ENCODE measurements around the gene MAMDC2. TPM values are rescaled to one million over a fixed set of nuclear protein-coding genes. Genes with fewer than 3 reads are reported as not detected.

MAMDC2 gene
- total RNA-seq, 1 donor from 2014 or later: not detected

- Mint-ChIP-seq H3K27me3 (peaks cover 6% of the 10 kb centered on the region), H3K27ac (no peak overlapping the region)
Observed at GRCh38 chr9:70092190-70092589, 48.5 kb downstream of the MAMDC2 start.

GRCh38 chr9:70093095-70093494 lies 49.4 kb downstream of the MAMDC2 start:
- H3K27ac Mint-ChIP-seq: no peak overlapping the region
- H3K4me3 Mint-ChIP-seq: no peak overlapping the region
- H3K36me3 Mint-ChIP-seq (ENCODE audit: low read depth): no peaks in the 10 kb centered on the region
- no peaks in the 10 kb centered on the region for H3K4me1 Mint-ChIP-seq
- no peak for DNase-seq
- peaks cover 3% of the 10 kb centered on the region for H3K27me3 Mint-ChIP-seq
- intact Hi-C loops (cut with micrococcal nuclease): no loop called here
- no peaks in the 10 kb centered on the region for H3K9me3 Mint-ChIP-seq

More at GRCh38 chr9:70092190-70092589, 48.5 kb downstream of the MAMDC2 start:
- intact Hi-C loops (cut with micrococcal nuclease): no loop called here
- Mint-ChIP-seq H3K4me3 (no peak overlapping the region), H3K9me3 (no peaks in the 10 kb centered on the region), H3K36me3 (ENCODE audit: low read depth) (no peaks in the 10 kb centered on the region), H3K4me1 (no peaks in the 10 kb centered on the region)
- DNase-seq: no peak

DNA sequence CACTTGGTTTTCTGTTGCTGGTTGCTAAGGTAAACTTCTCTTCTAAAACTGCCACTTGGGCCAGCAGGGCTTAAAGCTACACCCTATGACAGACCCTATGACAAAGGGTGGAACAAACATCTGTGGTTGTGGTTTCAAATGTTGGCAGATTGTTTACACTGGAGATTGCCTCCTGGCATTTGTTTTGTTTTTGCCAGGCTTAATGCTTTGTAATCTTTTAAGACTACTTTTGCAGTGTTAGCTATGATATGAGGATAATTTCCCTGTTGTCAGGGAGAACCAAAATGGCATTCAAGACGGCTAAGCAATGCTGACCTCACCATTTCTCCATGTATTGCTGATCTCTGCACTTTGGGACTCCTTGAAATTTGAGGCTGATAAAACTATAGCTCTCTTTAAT lies 50.3 kb downstream of the MAMDC2 start:
- Mint-ChIP-seq H3K27ac (no peak overlapping the region), H3K4me3 (no peak overlapping the region), H3K9me3 (no peaks in the 10 kb centered on the region), H3K27me3 (peaks cover 3% of the 10 kb centered on the region), H3K36me3 (ENCODE audit: low read depth) (no peaks in the 10 kb centered on the region), H3K4me1 (no peaks in the 10 kb centered on the region)
- DNase-seq: no peak
- intact Hi-C loops (cut with micrococcal nuclease): no loop called here

DNA sequence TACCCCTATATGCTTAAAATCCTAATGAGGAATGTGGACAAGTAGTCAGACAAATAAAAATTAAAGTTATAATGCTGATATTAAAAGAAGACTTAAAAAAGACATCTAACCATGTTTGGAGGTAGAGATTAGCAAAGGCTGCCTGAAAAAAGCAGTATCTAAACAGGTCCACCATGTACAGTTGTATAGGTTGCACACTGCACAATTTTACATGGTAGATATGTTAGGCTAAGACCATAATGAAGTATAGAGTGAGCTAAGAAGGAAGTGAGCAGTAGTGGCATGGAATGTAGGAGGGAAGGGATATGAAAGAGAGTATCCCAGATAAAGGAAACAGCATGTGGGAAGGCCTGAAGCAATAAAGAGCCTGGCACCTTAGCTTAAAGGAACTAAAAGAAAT lies 51.1 kb downstream of the MAMDC2 start:
- H3K36me3 Mint-ChIP-seq (ENCODE audit: low read depth): no peaks in the 10 kb centered on the region
- no peaks in the 10 kb centered on the region for H3K9me3 Mint-ChIP-seq
- H3K27ac Mint-ChIP-seq: no peak overlapping the region
- H3K4me1 Mint-ChIP-seq: no peaks in the 10 kb centered on the region
- no peak for DNase-seq
- H3K27me3 Mint-ChIP-seq: peaks cover 3% of the 10 kb centered on the region
- intact Hi-C loops (cut with micrococcal nuclease): no loop called here
- no peak overlapping the region for H3K4me3 Mint-ChIP-seq

DNA sequence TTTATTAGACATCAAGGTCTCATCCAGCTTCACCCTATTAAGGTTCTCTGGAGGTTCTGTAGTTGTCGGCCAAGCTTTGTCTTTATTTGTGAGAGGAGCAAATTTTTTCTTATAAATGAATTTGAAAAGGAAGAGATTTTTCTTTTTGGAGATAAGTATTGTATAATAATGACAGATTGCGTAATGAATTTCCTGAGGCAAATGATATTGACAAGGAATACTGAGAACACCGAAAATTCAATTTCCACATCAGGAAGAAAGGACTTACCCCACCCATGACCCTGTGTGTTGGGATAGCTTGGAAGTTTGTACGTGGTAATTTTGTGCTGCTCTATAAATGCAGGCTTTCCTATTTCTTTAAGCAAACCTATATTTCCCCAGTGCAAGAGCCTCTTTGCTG lies 53.5 kb downstream of the MAMDC2 start:
- DNase-seq: no peak
- intact Hi-C loops (cut with micrococcal nuclease): no loop called here
- no peaks in the 10 kb centered on the region for H3K36me3 Mint-ChIP-seq (ENCODE audit: low read depth)
- peaks cover 3% of the 10 kb centered on the region for H3K27me3 Mint-ChIP-seq
- H3K9me3 Mint-ChIP-seq: no peaks in the 10 kb centered on the region
- no peak overlapping the region for H3K27ac Mint-ChIP-seq
- H3K4me3 Mint-ChIP-seq: no peak overlapping the region
- no peaks in the 10 kb centered on the region for H3K4me1 Mint-ChIP-seq

GRCh38 chr9:70100362-70100761 lies 56.7 kb downstream of the MAMDC2 start:
- H3K9me3 Mint-ChIP-seq: no peaks in the 10 kb centered on the region
- intact Hi-C loops (cut with micrococcal nuclease): no loop called here
- peaks cover 3% of the 10 kb centered on the region for H3K27me3 Mint-ChIP-seq
- H3K27ac Mint-ChIP-seq: no peak overlapping the region
- no peaks in the 10 kb centered on the region for H3K4me1 Mint-ChIP-seq
- DNase-seq: no peak
- H3K4me3 Mint-ChIP-seq: no peak overlapping the region
- no peaks in the 10 kb centered on the region for H3K36me3 Mint-ChIP-seq (ENCODE audit: low read depth)

DNA sequence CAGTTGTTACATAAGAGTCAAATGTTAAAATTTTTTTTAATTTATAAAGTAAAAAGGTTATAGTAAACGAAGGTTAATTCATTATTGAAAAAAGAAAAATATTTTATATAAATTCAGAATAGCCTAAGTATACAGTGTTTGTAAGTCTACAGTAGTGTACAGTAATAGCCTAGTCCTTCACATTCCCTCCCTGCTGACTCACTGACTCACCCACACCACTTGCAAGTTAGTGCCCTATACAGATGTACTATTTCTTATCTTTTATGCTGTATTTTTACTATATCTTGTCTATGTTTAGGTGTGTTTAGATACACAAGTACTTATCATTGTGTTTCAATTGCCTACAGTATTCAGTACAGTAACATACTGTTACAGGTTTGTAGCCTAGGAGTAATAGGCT lies 57.6 kb downstream of the MAMDC2 start:
- Mint-ChIP-seq H3K27ac (no peak overlapping the region), H3K27me3 (peaks cover 3% of the 10 kb centered on the region), H3K9me3 (no peaks in the 10 kb centered on the region), H3K4me1 (no peaks in the 10 kb centered on the region), H3K36me3 (ENCODE audit: low read depth) (no peaks in the 10 kb centered on the region), H3K4me3 (no peak overlapping the region)
- intact Hi-C loops (cut with micrococcal nuclease): no loop called here
- DNase-seq: no peak

DNA sequence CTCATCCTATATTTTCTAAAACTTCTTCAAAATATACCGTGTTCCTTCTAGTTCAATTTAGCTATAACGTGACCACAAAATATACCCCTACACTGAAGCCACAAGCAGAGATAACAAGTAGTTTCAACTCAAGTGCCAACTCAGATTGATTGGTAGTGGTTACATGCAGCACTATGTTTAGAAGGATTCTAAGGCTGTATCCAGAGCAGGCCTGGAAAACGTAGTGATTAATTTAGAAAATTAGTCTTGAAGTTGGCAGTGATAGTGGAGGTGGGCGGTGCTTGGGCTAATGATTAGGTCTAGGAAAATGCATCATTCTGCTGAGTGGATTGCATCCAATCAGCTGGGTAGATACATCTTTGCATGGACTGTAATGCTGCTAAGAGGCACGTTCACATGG lies 61.5 kb downstream of the MAMDC2 start:
- DNase-seq: no peak
- H3K27me3 Mint-ChIP-seq: peaks cover 4% of the 10 kb centered on the region
- no peak overlapping the region for H3K27ac Mint-ChIP-seq
- no peak overlapping the region for H3K4me3 Mint-ChIP-seq
- no peaks in the 10 kb centered on the region for H3K36me3 Mint-ChIP-seq (ENCODE audit: low read depth)
- H3K9me3 Mint-ChIP-seq: no peaks in the 10 kb centered on the region
- intact Hi-C loops (cut with micrococcal nuclease): no loop called here
- H3K4me1 Mint-ChIP-seq: no peaks in the 10 kb centered on the region

DNA sequence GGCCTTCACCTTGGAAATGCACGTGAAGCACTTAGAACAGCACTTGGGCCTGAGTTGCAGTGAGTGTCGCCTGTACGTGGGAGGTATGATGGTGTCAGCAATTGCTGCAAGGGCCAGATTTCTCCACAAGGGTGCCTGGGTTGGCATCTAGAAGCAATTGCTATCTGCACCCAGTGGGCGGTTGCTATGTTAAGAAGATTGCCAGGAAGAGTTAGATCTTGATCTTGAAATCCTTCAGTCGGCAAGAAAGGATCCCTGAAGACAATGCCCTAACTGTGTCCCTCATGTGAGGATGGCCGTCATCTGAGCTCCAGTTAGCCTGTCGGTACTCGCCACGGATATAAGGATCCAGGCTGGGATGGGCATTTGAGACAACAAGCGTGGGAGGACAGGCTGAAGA lies 62.9 kb downstream of the MAMDC2 start:
- no peaks in the 10 kb centered on the region for H3K36me3 Mint-ChIP-seq (ENCODE audit: low read depth)
- peaks cover 3% of the 10 kb centered on the region for H3K4me1 Mint-ChIP-seq
- H3K27me3 Mint-ChIP-seq: peaks cover 7% of the 10 kb centered on the region
- no peak overlapping the region for H3K4me3 Mint-ChIP-seq
- intact Hi-C loops (cut with micrococcal nuclease): no loop called here
- H3K27ac Mint-ChIP-seq: no peak overlapping the region
- no peaks in the 10 kb centered on the region for H3K9me3 Mint-ChIP-seq
- DNase-seq: no peak

DNA sequence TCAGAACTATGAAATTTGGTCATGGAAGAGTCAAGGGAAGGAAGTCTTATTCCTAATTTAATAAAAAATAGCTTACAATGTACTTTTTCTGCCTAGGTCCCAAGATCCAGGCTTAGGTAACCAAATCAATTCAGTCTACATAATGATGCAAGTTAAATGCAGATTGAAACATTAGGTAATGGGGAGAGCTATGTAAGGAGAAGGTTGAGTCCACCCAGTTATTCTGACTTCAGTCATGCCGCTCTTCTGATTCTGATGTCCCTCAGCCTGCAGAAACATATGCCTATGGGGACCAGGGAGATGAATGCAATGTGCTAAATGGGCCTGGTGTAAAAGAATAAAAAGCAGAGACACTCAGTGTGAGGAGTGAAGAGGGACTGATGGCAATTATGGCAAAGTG lies 63.9 kb downstream of the MAMDC2 start:
- Mint-ChIP-seq H3K36me3 (ENCODE audit: low read depth) (no peaks in the 10 kb centered on the region), H3K27me3 (peaks cover 7% of the 10 kb centered on the region), H3K27ac (no peak overlapping the region), H3K9me3 (no peaks in the 10 kb centered on the region), H3K4me1 (peaks cover 3% of the 10 kb centered on the region), H3K4me3 (no peak overlapping the region)
- intact Hi-C loops (cut with micrococcal nuclease): no loop called here
- no peak for DNase-seq

- intact Hi-C loops (cut with micrococcal nuclease): no loop called here
- Mint-ChIP-seq H3K27me3 (peaks cover 4% of the 10 kb centered on the region), H3K27ac (no peak overlapping the region), H3K36me3 (ENCODE audit: low read depth) (no peaks in the 10 kb centered on the region), H3K9me3 (no peaks in the 10 kb centered on the region), H3K4me1 (peaks cover 3% of the 10 kb centered on the region), H3K4me3 (no peak overlapping the region)
- DNase-seq: no peak
Observed at GRCh38 chr9:70108181-70108580, 64.5 kb downstream of the MAMDC2 start.

DNA sequence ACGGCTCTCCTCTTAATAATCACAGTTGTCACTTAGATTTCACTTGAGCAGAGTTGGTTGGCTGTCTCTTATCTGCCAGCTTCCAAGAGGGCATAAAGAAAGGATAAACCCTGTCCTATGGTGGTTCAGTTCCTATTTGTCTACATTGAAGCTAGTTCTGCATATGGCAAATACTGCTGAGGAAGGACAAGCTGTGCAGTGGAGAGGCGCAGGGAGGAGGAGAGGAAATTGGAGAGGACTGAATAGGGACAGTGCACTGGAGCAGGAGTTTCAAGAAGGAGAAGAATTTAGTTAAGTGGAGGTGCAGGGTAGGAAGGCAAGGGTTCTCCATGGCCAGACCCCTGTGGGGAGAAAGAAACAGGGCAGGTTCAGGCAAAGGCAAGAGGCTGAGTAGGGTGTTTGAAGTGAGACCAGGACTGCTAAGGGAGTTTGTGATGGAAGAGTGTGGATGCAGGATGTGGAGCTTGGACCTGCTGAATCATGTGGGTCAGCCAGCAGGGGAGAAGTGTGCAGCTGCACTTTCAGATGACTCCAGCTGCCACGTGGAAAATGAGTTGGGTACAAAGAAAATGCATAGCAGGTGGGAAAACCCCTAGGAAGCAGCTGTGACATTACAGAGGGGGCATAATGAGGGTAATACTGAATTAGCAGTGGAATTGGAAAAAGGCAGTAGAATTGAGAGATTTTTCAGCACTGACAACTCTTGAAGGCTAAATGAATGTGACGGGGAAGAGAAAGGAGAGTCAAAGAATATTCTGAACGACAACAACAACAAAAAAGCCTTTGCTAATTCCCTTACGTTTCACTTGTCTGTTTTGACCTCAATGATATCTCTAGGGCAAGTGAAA lies 66.8 kb downstream of the MAMDC2 start:
- DNase-seq: no peak
- intact Hi-C loops (cut with micrococcal nuclease): loop anchor here (2.0 to 5.0 kb wide), 2 partner anchors 138 to 688 kb away; no protein-coding TSS in a partner anchor
- Mint-ChIP-seq H3K4me1 (peaks cover 3% of the 10 kb centered on the region), H3K36me3 (ENCODE audit: low read depth) (no peaks in the 10 kb centered on the region), H3K9me3 (no peaks in the 10 kb centered on the region), H3K27me3 (peaks cover 9% of the 10 kb centered on the region), H3K4me3 (no peak overlapping the region), H3K27ac (no peak overlapping the region)

- Mint-ChIP-seq H3K27ac (no peak overlapping the region), H3K9me3 (no peaks in the 10 kb centered on the region), H3K27me3 (peaks cover 9% of the 10 kb centered on the region), H3K4me3 (no peak overlapping the region), H3K4me1 (peaks cover 3% of the 10 kb centered on the region), H3K36me3 (ENCODE audit: low read depth) (no peaks in the 10 kb centered on the region)
- peak; percentile 85 for DNase-seq
- intact Hi-C loops (cut with micrococcal nuclease): loop anchor here (2.0 to 5.0 kb wide), 2 partner anchors 138 to 689 kb away; no protein-coding TSS in a partner anchor
Observed at GRCh38 chr9:70111042-70111602, 67.5 kb downstream of the MAMDC2 start.

GRCh38 chr9:70111641-70112236 lies 68.1 kb downstream of the MAMDC2 start:
- intact Hi-C loops (cut with micrococcal nuclease): loop anchor here (2.0 to 5.0 kb wide), 2 partner anchors 139 to 689 kb away; no protein-coding TSS in a partner anchor
- Mint-ChIP-seq H3K27ac (no peak overlapping the region), H3K27me3 (peaks cover 9% of the 10 kb centered on the region), H3K4me3 (no peak overlapping the region), H3K4me1 (peaks cover 3% of the 10 kb centered on the region), H3K36me3 (ENCODE audit: low read depth) (no peaks in the 10 kb centered on the region), H3K9me3 (no peaks in the 10 kb centered on the region)
- DNase-seq: no peak
